Spleen (tissue), 7 donors: ENCODE data around the gene MYO10.

Experiments used
- POLR2A ChIP-seq, 3 donors: fragments of 450-650 bp; IDR thresholded peaks; one replicate each; pipeline ENCODE4 v1.5.1; 2017; ENCODE audit warnings: antibody characterized with exemption in 3 of 3, mild to moderate bottlenecking in 1 of 3
- POLR2AphosphoS5 ChIP-seq, 3 donors: sonication (generic); formaldehyde crosslinking; IDR thresholded peaks; one replicate each; pipeline ENCODE4 v1.5.1; 2017; ENCODE audit warnings: antibody characterized with exemption in 3 of 3
- TF ChIP-seq, protein P1 (sequence below), 11 experiments: fragments of 200-600 bp in 7 of 11; fragments of 450-650 bp in 4 of 11; sonication (generic) in 4 of 11; IDR thresholded peaks in 8 of 11; conservative IDR thresholded peaks in 3 of 11; 1 replicate in 7 of 11; 2 replicates in 4 of 11; pipeline versions ENCODE4 v1.4.0 to v1.8.0; 2016 to 2021; ENCODE audit warnings: antibody characterized with exemption in 11 of 11, inconsistent platforms in 4 of 11, mild to moderate bottlenecking in 1 of 11
- donor health status: DM: no; HTN: no; CAD: no; lungs with moderate emphysema.
- donor health status: DM: no; HTN: no; CAD: no.
- donor health status: DM: no; HTN: no; CAD: no.

GRCh38 chr5:16894236-16895057 lies 41.6 kb downstream of the MYO10 start:
- TF ChIP-seq, protein P1, sequence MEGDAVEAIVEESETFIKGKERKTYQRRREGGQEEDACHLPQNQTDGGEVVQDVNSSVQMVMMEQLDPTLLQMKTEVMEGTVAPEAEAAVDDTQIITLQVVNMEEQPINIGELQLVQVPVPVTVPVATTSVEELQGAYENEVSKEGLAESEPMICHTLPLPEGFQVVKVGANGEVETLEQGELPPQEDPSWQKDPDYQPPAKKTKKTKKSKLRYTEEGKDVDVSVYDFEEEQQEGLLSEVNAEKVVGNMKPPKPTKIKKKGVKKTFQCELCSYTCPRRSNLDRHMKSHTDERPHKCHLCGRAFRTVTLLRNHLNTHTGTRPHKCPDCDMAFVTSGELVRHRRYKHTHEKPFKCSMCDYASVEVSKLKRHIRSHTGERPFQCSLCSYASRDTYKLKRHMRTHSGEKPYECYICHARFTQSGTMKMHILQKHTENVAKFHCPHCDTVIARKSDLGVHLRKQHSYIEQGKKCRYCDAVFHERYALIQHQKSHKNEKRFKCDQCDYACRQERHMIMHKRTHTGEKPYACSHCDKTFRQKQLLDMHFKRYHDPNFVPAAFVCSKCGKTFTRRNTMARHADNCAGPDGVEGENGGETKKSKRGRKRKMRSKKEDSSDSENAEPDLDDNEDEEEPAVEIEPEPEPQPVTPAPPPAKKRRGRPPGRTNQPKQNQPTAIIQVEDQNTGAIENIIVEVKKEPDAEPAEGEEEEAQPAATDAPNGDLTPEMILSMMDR (IDR thresholded peaks at IDR 0.05 in 8 of 11, conservative IDR thresholded peaks at IDR 0.05 in 3 of 11), result no peak
- TF ChIP-seq POLR2A (IDR thresholded peaks at IDR 0.05) (no peak), POLR2AphosphoS5 (IDR thresholded peaks at IDR 0.05) (no peak)
